Glomerular visceral epithelial cell (primary cell): ENCODE data around the gene KCNJ10.

ENCODE experiments used
- DNase-seq: peaks from one replicate; pipeline ENCODE4 v3.0.0-alpha.2; 2016; ENCODE audit errors: extremely low spot score

KCNJ10 gene

GRCh38 chr1:159962176-159962575 lies 107.8 kb downstream of the KCNJ10 start:
- DNase-seq: no peak

- no peak for DNase-seq
Measured at GRCh38 chr1:159961636-159962035, 108.3 kb downstream of the KCNJ10 start.

GRCh38 chr1:159960721-159961381 lies 109.1 kb downstream of the KCNJ10 start:
- no peak for DNase-seq

- peak; percentile 25 for DNase-seq
Measured at GRCh38 chr1:159959451-159959850, 110.5 kb downstream of the KCNJ10 start.

- DNase-seq: no peak
Measured at GRCh38 chr1:159958719-159959380, 111.1 kb downstream of the KCNJ10 start.

GRCh38 chr1:159957824-159958268 lies 112.1 kb downstream of the KCNJ10 start:
- no peak for DNase-seq

GRCh38 chr1:159955456-159955855 lies 114.5 kb downstream of the KCNJ10 start:
- no peak for DNase-seq

- no peak for DNase-seq
Measured at GRCh38 chr1:159953536-159954515, 116.1 kb downstream of the KCNJ10 start, which contains the start of gene SLAMF9. TSS of gene SLAMF9 (minus strand) at chr1:159954237. CDS start at chr1:159954137, 100 bp downstream.

GRCh38 chr1:159952932-159953331 lies 117.0 kb downstream of the KCNJ10 start:
- no peak for DNase-seq

- no peak for DNase-seq
Measured at GRCh38 chr1:159951551-159951950, 118.4 kb downstream of the KCNJ10 start.

- DNase-seq: no peak
Measured at GRCh38 chr1:159951016-159951415, 118.9 kb downstream of the KCNJ10 start.

GRCh38 chr1:159949981-159950381 lies 120.0 kb downstream of the KCNJ10 start:
- DNase-seq: no peak

- DNase-seq: no peak
Measured at GRCh38 chr1:159949123-159949522, 120.8 kb downstream of the KCNJ10 start.
